Stomach (tissue), 9 donors: ENCODE data around the gene NAGPA. TPM values are rescaled to one million over a fixed set of nuclear protein-coding genes. Genes with fewer than 3 reads are reported as not detected.

ENCODE experiments used
- DNase-seq, 2 donors: peaks; one replicate each; pipeline versions ENCODE4 v3.0.0 to v3.0.0-alpha.2; 2013 to 2019
- H3K27ac ChIP-seq, 5 donors: fragments of 200-600 bp in 4 of 5; sonication (generic) in 4 of 5; one replicate each; pipeline ENCODE4 v1.5.1; 2013 to 2019; ENCODE audit warnings: mild to moderate bottlenecking in 1 of 5, moderate library complexity in 1 of 5
- H3K27me3 ChIP-seq, 3 donors: fragments of 200-600 bp; sonication (generic); one replicate each; pipeline ENCODE4 v1.5.1; 2017 to 2019; ENCODE audit warnings: mixed run types in 1 of 3
- H3K36me3 ChIP-seq, 4 donors: fragments of 200-600 bp; sonication (generic); 1 replicate in 3 of 4; 2 replicates in 1 of 4; pipeline ENCODE4 v1.5.1; 2016 to 2019
- H3K4me1 ChIP-seq, 4 donors: fragments of 200-600 bp; sonication (generic); one replicate each; pipeline ENCODE4 v1.5.1; 2016 to 2019
- H3K4me3 ChIP-seq, 4 donors: fragments of 200-600 bp; sonication (generic) in 3 of 4; one replicate each; pipeline ENCODE4 v1.5.1; 2016 to 2019; ENCODE audit warnings: mild to moderate bottlenecking in 1 of 4
- H3K9me3 ChIP-seq, 4 donors: fragments of 200-600 bp; sonication (generic); one replicate each; pipeline ENCODE4 v1.5.1; 2016 to 2019
- EP300 ChIP-seq: sonication (generic); formaldehyde crosslinking; IDR thresholded peaks from one replicate; pipeline ENCODE4 v1.6.1; 2017; ENCODE audit warnings: antibody characterized with exemption
- POLR2A ChIP-seq, 4 donors: fragments of 450-650 bp; IDR thresholded peaks; one replicate each; pipeline ENCODE4 v1.6.1; 2016; ENCODE audit warnings: antibody characterized with exemption in 4 of 4, control low read depth in 2 of 4, mild to moderate bottlenecking in 1 of 4, moderate library complexity in 1 of 4
- POLR2AphosphoS5 ChIP-seq, 3 donors: sonication (generic); formaldehyde crosslinking; IDR thresholded peaks; one replicate each; pipeline ENCODE4 v1.6.1; 2016; ENCODE audit warnings: antibody characterized with exemption in 3 of 3
- WGBS, 5 donors: extraction: QIAGEN DNeasy Blood & Tissue Kit in 3 of 5; methylation state at CpG; one replicate each; pipeline versions ENCODE4 v1.1.5 to v1.1.7; 2013 to 2018; 5-methylcytosine and 5-hydroxymethylcytosine counted together
- intact Hi-C: fragments of 100-400 bp; cut with DNase I; formaldehyde crosslinking; loops from one replicate; pipeline ENCODE4 v1.15.1; 2023; ENCODE audit warnings: low total_unique reads
- polyA plus RNA-seq, 3 donors: library from polyadenylated mRNA; stranded (reverse); fragments of 200-250 nt; gene quantifications; one replicate each; pipeline ENCODE4 v1.2.3, GENCODE V29; 2013
- total RNA-seq, 5 donors: library from RNA; depleted of rRNA; stranded (reverse); fragments of >200 nt; gene quantifications; one replicate each; pipeline versions ENCODE4 v1.1.0 to v1.2.3, GENCODE V29; 2014 to 2016
- TF ChIP-seq, protein P1 (sequence below), 7 experiments: fragments of 450-650 bp in 4 of 7; fragments of 200-600 bp in 3 of 7; sonication (generic) in 3 of 7; IDR thresholded peaks; one replicate each; pipeline ENCODE4 v1.5.1; 2016 to 2019; ENCODE audit warnings: antibody characterized with exemption in 7 of 7, control low read depth in 2 of 7, mild to moderate bottlenecking in 1 of 7
- donor health status: healthy with polysubstance abuse.
- donor health status: Bipolar disorder and iron deficiency.
- donor health status: healthy.

NAGPA gene
- total and polyA plus RNA-seq, 8 donors, result 10.0 to 139 (median 24.2) TPM

DNA sequence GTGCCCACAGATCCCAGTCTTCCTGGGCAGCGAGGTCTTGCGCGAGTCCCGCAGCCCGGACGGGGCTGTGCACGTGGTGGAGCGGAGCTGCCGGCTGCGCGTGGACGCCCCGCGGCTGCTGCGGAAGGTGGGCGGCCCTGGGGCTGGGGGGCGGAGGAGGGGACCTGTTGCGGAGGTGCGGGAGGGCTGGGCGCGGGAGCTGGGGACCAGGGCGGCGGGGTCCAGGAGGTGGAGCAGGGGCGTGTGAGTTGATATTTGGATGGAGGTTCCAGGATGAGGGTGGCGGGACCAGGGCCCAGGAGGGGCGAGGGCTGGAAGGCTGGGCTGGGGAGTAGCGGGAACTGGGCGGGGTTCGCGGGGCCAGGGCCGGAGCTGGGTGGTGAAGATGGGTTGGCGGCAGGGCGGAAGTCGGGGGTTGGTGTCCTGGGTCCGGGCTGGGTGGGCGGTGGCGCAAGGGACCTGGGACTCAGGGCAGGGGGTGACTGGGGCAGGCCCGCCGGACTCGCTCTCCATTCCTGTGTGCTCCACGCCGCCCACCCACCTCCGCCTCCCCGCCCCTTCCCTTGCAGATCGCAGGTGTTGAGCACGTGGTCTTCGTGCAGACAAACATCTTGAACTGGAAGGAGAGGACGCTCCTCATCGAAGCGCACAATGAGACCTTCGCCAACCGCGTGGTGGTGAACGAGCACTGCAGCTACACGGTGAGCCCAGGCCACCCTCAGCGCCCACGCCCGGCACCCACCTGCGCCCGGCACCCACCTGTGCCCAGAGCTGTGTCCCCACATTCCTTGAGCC is 46.0 kb downstream of the NAGPA start:
- intact Hi-C loops, result no loop called here
- Histone ChIP-seq H3K9me3 (peaks cover 0 to 6% (median 0%) of the 10 kb centered on the region in 4 donors), H3K4me1 (peaks cover 5 to 10% (median 9%) of the 10 kb centered on the region in 4 donors), H3K36me3 (no peaks in the 10 kb centered on the region), H3K27ac (no peak overlapping the region), H3K27me3 (peaks cover 0 to 58% (median 19%) of the 10 kb centered on the region in 3 donors), H3K4me3 (peak overlapping the region; percentile 6 to 38 (median 12))
- peak in 1 of 2 donors; percentile 46 for DNase-seq
- 16 to 19% (median 18%) methylated on average over 42 to 60 of the region's 60 CpGs for WGBS, 5 donors
- TF ChIP-seq POLR2A (IDR thresholded peaks at IDR 0.05) (no peak), POLR2AphosphoS5 (IDR thresholded peaks at IDR 0.05) (no peak), EP300 (no peak)
- TF ChIP-seq, protein P1, sequence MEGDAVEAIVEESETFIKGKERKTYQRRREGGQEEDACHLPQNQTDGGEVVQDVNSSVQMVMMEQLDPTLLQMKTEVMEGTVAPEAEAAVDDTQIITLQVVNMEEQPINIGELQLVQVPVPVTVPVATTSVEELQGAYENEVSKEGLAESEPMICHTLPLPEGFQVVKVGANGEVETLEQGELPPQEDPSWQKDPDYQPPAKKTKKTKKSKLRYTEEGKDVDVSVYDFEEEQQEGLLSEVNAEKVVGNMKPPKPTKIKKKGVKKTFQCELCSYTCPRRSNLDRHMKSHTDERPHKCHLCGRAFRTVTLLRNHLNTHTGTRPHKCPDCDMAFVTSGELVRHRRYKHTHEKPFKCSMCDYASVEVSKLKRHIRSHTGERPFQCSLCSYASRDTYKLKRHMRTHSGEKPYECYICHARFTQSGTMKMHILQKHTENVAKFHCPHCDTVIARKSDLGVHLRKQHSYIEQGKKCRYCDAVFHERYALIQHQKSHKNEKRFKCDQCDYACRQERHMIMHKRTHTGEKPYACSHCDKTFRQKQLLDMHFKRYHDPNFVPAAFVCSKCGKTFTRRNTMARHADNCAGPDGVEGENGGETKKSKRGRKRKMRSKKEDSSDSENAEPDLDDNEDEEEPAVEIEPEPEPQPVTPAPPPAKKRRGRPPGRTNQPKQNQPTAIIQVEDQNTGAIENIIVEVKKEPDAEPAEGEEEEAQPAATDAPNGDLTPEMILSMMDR (IDR thresholded peaks at IDR 0.05), result no peak

DNA sequence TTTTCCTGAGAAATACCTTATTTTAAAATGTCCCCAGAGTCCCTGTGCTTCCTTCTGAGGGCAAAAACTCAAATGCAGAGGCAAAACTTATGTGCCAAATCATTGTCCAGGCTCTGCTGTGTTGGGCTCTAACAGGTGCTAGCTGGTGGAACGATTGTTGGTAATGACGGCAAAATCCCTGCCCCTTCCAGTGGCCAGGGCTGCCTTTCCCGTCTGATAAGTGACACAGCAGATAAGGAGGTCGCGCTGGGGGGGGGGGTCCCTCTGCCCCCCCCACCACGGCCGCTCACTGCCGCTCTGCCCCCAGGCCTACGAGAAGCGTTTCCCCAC is 46.5 kb downstream of the NAGPA start:
- Histone ChIP-seq H3K27ac (no peak overlapping the region), H3K36me3 (no peaks in the 10 kb centered on the region), H3K9me3 (peaks cover 0 to 6% (median 0%) of the 10 kb centered on the region in 4 donors), H3K4me1 (peaks cover 5 to 10% (median 9%) of the 10 kb centered on the region in 4 donors), H3K27me3 (peaks cover 0 to 56% (median 19%) of the 10 kb centered on the region in 3 donors), H3K4me3 (peak overlapping the region; percentile 6 to 38 (median 12))
- no peak for DNase-seq
- WGBS, 5 donors, result 1 to 3% (median 2%) methylated on average over 7 to 10 of the region's 10 CpGs
- TF ChIP-seq POLR2A (IDR thresholded peaks at IDR 0.05), result no peak
- TF ChIP-seq, protein P1 (IDR thresholded peaks at IDR 0.05), result no peak
- no peak for TF ChIP-seq POLR2AphosphoS5 (IDR thresholded peaks at IDR 0.05)
- no peak for TF ChIP-seq EP300
- intact Hi-C loops, result no loop called here

DNA sequence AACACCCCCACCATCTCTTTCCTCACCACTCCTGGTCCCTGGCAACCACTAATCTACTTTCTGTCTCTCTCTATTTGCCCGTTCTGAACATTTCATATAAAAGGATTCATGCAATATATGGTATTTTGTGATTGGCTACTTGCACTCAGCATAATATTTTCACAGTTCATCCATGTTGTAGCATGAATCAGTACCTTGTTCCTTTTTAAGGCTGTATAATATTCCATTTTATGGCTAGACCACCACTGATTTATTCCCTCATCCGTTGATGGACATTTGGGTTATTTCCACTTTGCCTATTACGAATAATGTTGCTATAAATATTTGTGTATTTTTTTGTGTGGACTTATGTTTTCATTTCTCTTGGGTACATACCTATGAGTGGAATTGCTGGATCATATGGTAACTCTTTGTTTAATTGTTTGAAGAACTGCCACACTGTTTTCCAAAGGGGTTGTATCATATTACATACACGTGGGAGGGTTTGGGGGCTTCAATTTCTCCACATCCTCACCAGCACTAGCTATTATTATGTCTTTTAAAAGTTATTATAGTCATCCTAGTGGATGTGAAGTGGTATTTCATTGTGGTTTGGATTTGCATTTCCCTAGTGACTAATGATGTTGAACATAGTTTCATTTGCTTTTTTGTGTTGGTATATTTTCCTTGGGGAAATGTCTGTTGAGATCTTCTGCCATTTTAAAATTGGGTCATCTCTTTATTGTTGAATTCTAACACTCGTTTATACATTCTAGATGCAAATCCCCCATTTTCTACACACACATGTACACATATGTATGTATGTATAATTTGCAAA is 49.4 kb downstream of the NAGPA start:
- DNase-seq, result no peak
- TF ChIP-seq, protein P1 (IDR thresholded peaks at IDR 0.05), result no peak
- TF ChIP-seq POLR2AphosphoS5 (IDR thresholded peaks at IDR 0.05) (no peak), EP300 (no peak), POLR2A (IDR thresholded peaks at IDR 0.05) (no peak)
- Histone ChIP-seq H3K4me1 (peaks cover 5 to 15% (median 10%) of the 10 kb centered on the region in 4 donors), H3K27ac (no peak overlapping the region), H3K36me3 (no peaks in the 10 kb centered on the region), H3K9me3 (peaks cover 0 to 6% (median 0%) of the 10 kb centered on the region in 4 donors), H3K27me3 (peaks cover 0 to 32% (median 19%) of the 10 kb centered on the region in 3 donors), H3K4me3 (no peak overlapping the region)
- intact Hi-C loops, result no loop called here
- 69 to 81% (median 77%) methylated on average over 5 of the region's 5 CpGs for WGBS, 5 donors

DNA sequence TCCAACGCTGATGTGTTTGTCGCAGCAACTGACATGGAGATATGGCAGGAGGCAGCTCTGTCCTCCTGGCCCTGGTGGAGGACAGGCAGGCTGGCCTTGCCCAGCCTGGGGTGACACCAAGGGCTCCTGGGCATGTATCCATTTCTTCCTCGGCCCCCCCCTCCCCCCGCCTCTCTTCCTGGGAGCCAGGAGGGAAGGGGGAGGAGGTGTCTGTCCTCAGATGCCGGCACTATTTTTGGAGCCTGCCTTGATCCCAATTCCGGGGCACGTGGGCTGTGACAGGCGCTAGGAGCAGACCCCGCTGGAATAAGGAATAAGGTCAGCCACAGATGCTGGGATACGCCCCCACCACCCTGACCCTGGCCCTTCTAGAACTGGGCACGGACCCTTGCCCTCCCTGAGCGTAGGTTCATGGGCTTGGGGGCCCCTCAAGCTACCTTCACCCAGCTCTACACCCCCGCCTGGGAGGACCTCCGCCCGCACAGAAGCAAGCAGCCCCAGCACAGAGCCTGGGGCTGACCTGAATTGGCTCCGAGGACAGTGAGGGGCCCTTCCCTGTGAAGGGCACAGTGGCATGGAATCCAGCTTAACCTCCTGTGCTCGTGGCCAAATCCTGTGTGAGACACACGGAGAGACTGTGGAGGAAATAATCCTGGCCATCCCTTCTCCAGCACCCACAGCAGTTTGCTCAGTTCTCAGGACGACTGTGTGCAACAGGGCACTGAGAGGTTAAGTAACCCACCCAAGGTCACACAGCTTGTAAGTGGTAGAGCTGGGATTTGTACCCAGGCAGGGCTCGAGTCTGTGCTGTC is 51.5 kb downstream of the NAGPA start:
- no peak for TF ChIP-seq POLR2AphosphoS5 (IDR thresholded peaks at IDR 0.05)
- no peak for TF ChIP-seq EP300
- H3K4me3 ChIP-seq, result no peak overlapping the region
- 54 to 74% (median 66%) methylated on average over 11 to 20 of the region's 20 CpGs for WGBS, 5 donors
- H3K9me3 ChIP-seq, result peaks cover 0 to 6% (median 0%) of the 10 kb centered on the region in 4 donors
- H3K27ac ChIP-seq, result no peak overlapping the region
- intact Hi-C loops, result no loop called here
- H3K27me3 ChIP-seq, result peaks cover 0 to 11% (median under 1%) of the 10 kb centered on the region in 3 donors
- no peaks in the 10 kb centered on the region for H3K36me3 ChIP-seq
- H3K4me1 ChIP-seq, result peaks cover 0 to 6% (median under 1%) of the 10 kb centered on the region in 4 donors
- DNase-seq, result no peak
